Esophagus squamous epithelium (tissue), 5 donors: ENCODE data around the gene CCDC201. TPM values are rescaled to one million over a fixed set of nuclear protein-coding genes. Genes with fewer than 3 reads are reported as not detected.
A peak's percentile ranks its signal among the peaks of the same experiment; 100 is the strongest.

ENCODE experiments used
- DNase-seq: peaks from one replicate; lab custom pipeline; 2025; lab: John Stamatoyannopoulos, UW
- H3K27ac ChIP-seq, 4 donors: fragments of 200-600 bp; sonication (generic); one replicate each; pipeline ENCODE4 v1.5.1; 2016 to 2019; ENCODE audit warnings: mild to moderate bottlenecking in 1 of 4
- H3K27me3 ChIP-seq, 4 donors: fragments of 200-600 bp; sonication (generic); 1 replicate in 3 of 4; 2 replicates in 1 of 4; pipeline versions ENCODE4 v1.5.1 to v1.6.0; 2017 to 2021; ENCODE audit warnings: antibody characterized with exemption in 1 of 4
- H3K36me3 ChIP-seq, 3 donors: fragments of 200-600 bp; sonication (generic); one replicate each; pipeline ENCODE4 v1.5.1; 2016 to 2019
- H3K4me1 ChIP-seq, 3 donors: fragments of 200-600 bp; sonication (generic); one replicate each; pipeline ENCODE4 v1.5.1; 2017 to 2019
- H3K4me3 ChIP-seq, 4 donors: fragments of 200-600 bp; sonication (generic); 1 replicate in 3 of 4; 2 replicates in 1 of 4; pipeline ENCODE4 v1.5.1; 2016 to 2019; ENCODE audit warnings: mild to moderate bottlenecking in 2 of 4, moderate library complexity in 1 of 4
- H3K9me3 ChIP-seq, 3 donors: fragments of 200-600 bp; sonication (generic); one replicate each; pipeline ENCODE4 v1.5.1; 2016 to 2019
- CTCF ChIP-seq, 6 experiments: fragments of 450-650 bp in 4 of 6; fragments of 200-600 bp in 2 of 6; sonication (generic) in 2 of 6; IDR thresholded peaks; one replicate each; pipeline ENCODE4 v1.5.1; 2016 to 2019; ENCODE audit warnings: antibody characterized with exemption in 6 of 6, mild to moderate bottlenecking in 4 of 6, moderate library complexity in 4 of 6
- POLR2A ChIP-seq, 4 donors: fragments of 450-650 bp; IDR thresholded peaks; one replicate each; pipeline ENCODE4 v1.6.1; 2017; ENCODE audit warnings: antibody characterized with exemption in 4 of 4, mild to moderate bottlenecking in 4 of 4, moderate library complexity in 3 of 4
- WGBS, 2 donors: methylation state at CpG; one replicate each; pipeline ENCODE4 v1.1.5; 2018; 5-methylcytosine and 5-hydroxymethylcytosine counted together
- intact Hi-C: fragments of 100-400 bp; cut with DNase I; formaldehyde crosslinking; loops from one replicate; pipeline ENCODE4 v1.15.0; 2022
- total RNA-seq, 4 donors: library from RNA; depleted of rRNA; stranded (reverse); fragments of >200 nt; gene quantifications; one replicate each; pipeline ENCODE4 v1.1.0, GENCODE V29; 2016
- donor health status: DM: yes; HTN: yes; CAD: no.

Gene CCDC201
- not detected for total RNA-seq

- intact Hi-C loops: no loop called here
- TF ChIP-seq POLR2A (IDR thresholded peaks at IDR 0.05) (no peak), CTCF (IDR thresholded peaks at IDR 0.05) (no peak)
- DNase-seq: no peak
- Histone ChIP-seq H3K9me3 (no peaks in the 10 kb centered on the region), H3K4me1 (no peaks in the 10 kb centered on the region), H3K36me3 (no peaks in the 10 kb centered on the region), H3K4me3 (no peak within 1 kb of the TSS), H3K27me3 (no peaks in the 10 kb centered on the region), H3K27ac (no peak within 1 kb of the TSS)
- 76 to 77% methylated on average over 6 to 7 of the region's 7 CpGs for WGBS, 2 donors
Observed at GRCh38 chr7:45873035-45873354, at the start of gene CCDC201. Gene CCDC201 (minus strand): TSS chr7:45873082. CDS start chr7:45873007, 75 bp downstream.

GRCh38 chr7:45921699-45922519 lies 49.0 kb upstream of the CCDC201 start:
- H3K27ac ChIP-seq: peak overlapping the region in 2 of 4 donors; percentile 16 to 56
- peaks cover 0 to 80% (median 12%) of the 10 kb centered on the region in 4 donors for H3K27me3 ChIP-seq
- intact Hi-C loops: loop anchor here (5.0 kb wide), 1 partner anchor 1165 kb away; no protein-coding TSS in a partner anchor
- H3K36me3 ChIP-seq: no peaks in the 10 kb centered on the region
- TF ChIP-seq POLR2A (IDR thresholded peaks at IDR 0.05) (no peak), CTCF (IDR thresholded peaks at IDR 0.05) (peak; percentile 43 to 83 (median 57))
- WGBS, 2 donors: 5 to 7% methylated on average over 30 to 34 of the region's 36 CpGs
- DNase-seq: no peak
- H3K9me3 ChIP-seq: no peaks in the 10 kb centered on the region
- H3K4me3 ChIP-seq: peak overlapping the region; percentile 31 to 71 (median 46)
- H3K4me1 ChIP-seq: peaks cover 22 to 58% (median 27%) of the 10 kb centered on the region in 3 donors

GRCh38 chr7:45921381-45921698 lies 48.5 kb upstream of the CCDC201 start:
- intact Hi-C loops: loop anchor here (5.0 kb wide), 1 partner anchor 1166 kb away; no protein-coding TSS in a partner anchor
- H3K4me3 ChIP-seq: peak overlapping the region; percentile 31 to 71 (median 46)
- no peak for DNase-seq
- H3K9me3 ChIP-seq: no peaks in the 10 kb centered on the region
- WGBS, 2 donors: 1% methylated on average over 10 of the region's 31 CpGs; no CpG with 5 or more reads in 1 of the 2 donors
- no peak for TF ChIP-seq POLR2A (IDR thresholded peaks at IDR 0.05)
- no peak for TF ChIP-seq CTCF (IDR thresholded peaks at IDR 0.05)
- no peaks in the 10 kb centered on the region for H3K36me3 ChIP-seq
- peak overlapping the region; percentile 16 to 56 (median 42) for H3K27ac ChIP-seq
- H3K27me3 ChIP-seq: peaks cover 0 to 81% (median 12%) of the 10 kb centered on the region in 4 donors
- H3K4me1 ChIP-seq: peaks cover 22 to 58% (median 27%) of the 10 kb centered on the region in 3 donors

- intact Hi-C loops: loop anchor here (5.0 kb wide), 1 partner anchor 1167 kb away; no protein-coding TSS in a partner anchor
- H3K9me3 ChIP-seq: no peaks in the 10 kb centered on the region
- no peaks in the 10 kb centered on the region for H3K36me3 ChIP-seq
- peaks cover 22 to 58% (median 27%) of the 10 kb centered on the region in 3 donors for H3K4me1 ChIP-seq
- DNase-seq: no peak
- peak within 1 kb of the TSS; percentile 31 to 71 (median 46) for H3K4me3 ChIP-seq
- peak within 1 kb of the TSS; percentile 16 to 56 (median 42) for H3K27ac ChIP-seq
- H3K27me3 ChIP-seq: peaks cover 0 to 87% (median 12%) of the 10 kb centered on the region in 4 donors
- 1 to 7% methylated on average over 3 to 23 of the region's 111 CpGs for WGBS, 2 donors
- peak in 1 of 4 donors; percentile 8 for TF ChIP-seq POLR2A (IDR thresholded peaks at IDR 0.05)
- TF ChIP-seq CTCF (IDR thresholded peaks at IDR 0.05): no peak
Observed at GRCh38 chr7:45920502-45921380, 47.9 kb upstream of the CCDC201 start, which contains the start of gene IGFBP3. Gene IGFBP3 (minus strand): TSS chr7:45921272. CDS start chr7:45921140, 132 bp downstream.
